C4-2B (cell line): ENCODE results near the gene SIX5.

Experiments used
- CTCF ChIP-seq: fragments of 450-650 bp; conservative IDR thresholded peaks from 2 replicates; pipeline ENCODE4 v1.5.1; 2017; ENCODE audit warnings: mild to moderate bottlenecking
- ZFX ChIP-seq: fragments of 450-650 bp; IDR thresholded peaks from 2 replicates; pipeline ENCODE4 v1.6.1; 2017

- no peak for TF ChIP-seq CTCF
- TF ChIP-seq ZFX = no peak
Measured at GRCh38 chr19:45805719-45806118, 36.7 kb upstream of the SIX5 start.
